HG02870 (cell line): Measurements from ENCODE around the gene TPRG1L.
"Not testable (repeated sequence)": the region's sequence is repeated elsewhere in the genome, so short reads cannot be mapped to it uniquely, and the experiment has no call there.

Source experiments
- ATAC-seq: cut with Tn5 transposase; IDR thresholded peaks from one replicate; pipeline ENCODE4 v1.9.1; 2021; ENCODE audit warnings: mild to moderate bottlenecking, moderate library complexity; ENCODE audit not compliant: unreplicated experiment

Gene TPRG1L

GRCh38 chr1:3607703-3608065 is 17.1 kb upstream of the TPRG1L start:
- ATAC-seq, result no peak

DNA sequence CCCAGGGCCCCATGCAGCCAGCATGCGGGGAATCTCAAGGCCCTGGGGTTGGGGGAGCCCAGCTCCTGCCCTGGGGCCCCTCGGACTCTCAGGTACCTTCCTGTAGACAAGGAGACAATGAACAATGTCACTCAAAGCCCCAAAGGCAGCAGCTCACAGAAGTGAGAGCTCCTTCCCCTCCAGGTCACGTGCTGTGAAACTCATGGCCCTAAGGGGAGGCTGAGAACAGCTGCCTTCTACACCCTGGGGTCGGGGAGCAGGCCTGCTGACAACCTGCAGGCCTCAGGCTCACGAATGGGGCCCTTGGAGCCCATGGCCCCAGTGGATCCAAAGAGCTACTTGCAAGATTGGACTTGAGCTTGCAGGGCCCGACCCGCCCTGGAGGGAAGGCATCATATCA is 16.7 kb upstream of the TPRG1L start:
- ATAC-seq, result no peak

DNA sequence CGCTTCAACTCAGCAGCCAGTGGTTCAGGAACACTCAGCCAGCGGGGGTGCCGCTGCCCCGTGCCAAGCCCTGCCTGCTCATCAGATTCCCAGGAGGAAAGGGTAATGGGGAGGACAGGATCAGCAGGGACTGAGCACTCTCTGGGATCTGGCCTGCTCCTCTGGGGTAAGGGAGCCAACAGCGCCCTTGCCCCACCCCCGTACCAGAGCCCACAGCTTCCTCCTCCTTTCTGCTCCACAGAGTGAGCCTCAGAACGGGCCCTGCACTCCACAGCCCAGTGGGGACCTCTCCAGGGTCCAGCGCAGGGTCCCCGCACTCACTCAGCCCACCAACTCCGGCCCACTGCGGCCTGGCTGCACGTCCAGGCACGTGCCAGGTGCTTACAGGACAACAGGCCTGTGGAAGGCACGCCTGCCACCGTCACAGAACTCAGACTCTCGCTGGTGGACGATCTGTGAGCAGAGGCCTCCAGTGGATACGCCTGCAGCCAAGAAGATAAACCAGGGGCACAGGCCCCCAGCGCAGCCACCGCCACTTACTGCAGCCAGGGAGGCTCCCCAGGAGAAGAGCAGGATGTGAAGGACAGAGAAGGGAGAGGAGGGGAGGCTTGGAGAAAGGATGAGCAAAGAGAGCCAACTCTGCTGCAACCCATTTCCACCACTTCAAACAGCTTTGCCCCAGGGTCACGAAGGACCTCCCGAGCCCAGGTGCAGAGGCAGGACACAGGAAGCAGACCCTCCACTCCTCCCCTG is 15.6 kb upstream of the TPRG1L start:
- no peak for ATAC-seq

DNA sequence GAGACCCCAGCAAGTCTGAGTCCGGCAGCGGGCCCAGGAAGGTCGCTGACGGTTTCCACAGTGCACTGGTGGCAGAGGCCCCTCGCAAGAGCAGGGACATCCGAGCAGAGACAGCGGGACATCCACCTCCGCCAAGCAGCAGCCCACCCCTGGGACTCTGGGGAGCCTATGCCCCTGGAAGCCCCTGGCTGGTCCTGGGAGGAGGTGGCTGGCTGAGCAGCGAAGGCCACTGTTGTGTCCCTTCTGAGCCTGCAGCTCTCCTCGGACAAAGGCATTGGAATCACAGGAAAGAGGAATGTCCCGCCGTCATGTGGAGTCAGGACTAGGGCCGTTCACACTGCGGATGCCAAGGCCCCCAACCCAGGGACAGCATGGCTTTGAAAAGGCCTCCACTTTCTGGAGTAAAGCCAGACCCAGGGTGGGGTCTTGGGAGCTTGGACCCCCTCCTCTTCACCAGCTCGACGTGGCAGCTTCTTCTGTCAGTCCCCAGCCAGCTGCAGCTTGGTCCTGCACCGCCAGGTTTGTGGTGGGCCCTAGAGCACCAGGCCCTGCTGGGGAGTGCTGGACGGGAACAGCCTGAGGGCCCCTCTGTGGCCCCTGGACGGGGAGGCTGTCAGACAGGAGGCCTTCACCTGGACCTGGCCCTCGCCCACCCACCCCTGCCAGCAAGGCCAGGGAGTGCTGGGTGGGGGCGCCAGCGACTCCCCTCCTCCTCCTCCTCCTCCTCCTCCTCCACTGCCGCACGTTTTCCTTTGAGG is 14.9 kb upstream of the TPRG1L start:
- no peak for ATAC-seq

- ATAC-seq, result no peak
Observed at GRCh38 chr1:3610527-3611169, 14.2 kb upstream of the TPRG1L start.

- no peak for ATAC-seq
Observed at GRCh38 chr1:3611170-3612019, 13.4 kb upstream of the TPRG1L start, which contains the start of gene MEGF6. TSS of gene MEGF6 (minus strand) at chr1:3611508. CDS start at chr1:3611268, 240 bp downstream.

DNA sequence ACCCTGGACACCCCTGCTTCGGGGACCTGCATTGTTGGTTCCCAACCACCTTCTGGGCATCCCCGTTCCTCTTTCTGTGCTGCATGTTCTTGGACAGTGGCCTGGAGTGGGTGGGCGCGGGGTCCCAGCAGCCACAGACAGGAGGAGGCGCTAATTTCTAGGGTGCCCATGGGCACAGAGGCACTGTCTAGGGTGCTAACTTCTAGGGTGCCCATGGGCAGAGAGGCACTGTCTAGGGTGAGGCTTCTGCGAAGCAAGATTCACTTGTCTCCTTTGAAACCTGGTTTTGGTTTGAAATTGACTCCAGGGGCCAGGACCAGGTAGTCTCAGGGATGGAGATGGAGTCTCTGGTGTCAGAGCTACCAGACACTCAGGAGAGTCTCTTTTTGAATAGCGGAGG is 12.7 kb upstream of the TPRG1L start:
- no peak for ATAC-seq

DNA sequence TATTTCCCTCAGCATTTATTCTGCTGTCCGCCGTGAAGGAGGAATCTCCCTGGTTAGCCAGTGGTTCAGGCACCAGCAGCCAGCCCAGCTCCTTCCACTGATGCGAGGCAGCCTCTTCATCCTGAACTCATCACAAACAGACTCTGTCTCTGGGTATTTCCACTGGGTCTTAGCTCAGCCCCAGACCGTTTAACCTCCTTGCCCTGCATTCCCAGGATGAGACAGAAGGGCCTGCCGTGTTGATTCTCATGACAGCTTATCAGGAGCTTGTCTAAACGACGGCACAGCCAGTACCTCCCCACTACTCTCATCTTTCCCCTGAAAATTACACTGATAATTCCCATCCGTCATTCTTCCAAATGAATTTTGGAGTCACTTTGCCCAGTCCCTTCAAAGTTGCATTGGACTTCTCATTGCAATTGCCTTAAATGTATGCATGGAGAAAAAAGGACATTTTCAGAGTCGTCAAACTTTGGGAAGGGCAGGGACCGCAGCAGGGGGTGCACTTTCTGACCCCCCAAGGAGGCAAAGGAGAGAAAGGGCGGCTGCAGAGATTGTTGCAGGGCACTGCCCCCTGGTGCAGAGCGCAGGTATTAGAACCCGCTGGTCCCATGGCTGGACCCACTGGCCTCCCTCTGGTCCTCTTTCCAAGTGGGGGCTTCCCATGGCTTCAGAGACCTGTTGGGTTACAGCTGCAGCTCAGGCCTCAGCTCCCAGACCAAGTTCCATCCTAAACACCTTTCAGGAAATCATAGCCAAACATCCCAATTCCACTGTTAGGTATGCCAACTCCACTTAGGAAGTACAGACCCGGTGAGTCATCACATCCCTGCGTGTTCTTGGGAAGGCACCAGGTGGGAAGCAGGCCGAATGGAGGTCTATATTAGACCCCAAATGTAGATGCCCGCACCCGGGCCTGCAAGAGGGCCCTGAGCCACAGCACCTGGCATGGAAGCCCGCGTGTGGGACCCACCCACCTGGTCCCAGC is 9.8 kb upstream of the TPRG1L start:
- ATAC-seq, result no peak

DNA sequence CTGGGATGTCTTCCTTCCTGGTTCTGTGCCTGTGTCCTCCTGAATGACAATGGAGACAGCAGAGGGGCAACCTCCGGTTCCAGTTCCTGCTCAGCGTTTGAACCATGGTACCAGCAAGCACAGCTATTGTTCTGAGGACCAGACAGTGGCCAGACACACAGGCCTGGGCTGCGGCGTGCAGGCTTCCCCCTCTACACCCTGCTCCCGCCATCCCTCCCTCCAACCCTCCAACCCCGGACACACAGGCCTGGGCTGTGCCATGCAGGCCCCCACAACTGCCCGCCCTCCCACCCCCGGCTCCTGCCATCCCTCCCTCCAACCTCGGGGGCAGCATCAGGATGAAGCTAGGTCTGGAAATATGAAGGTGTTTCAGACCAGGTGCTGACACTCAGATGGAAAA is 8.0 kb upstream of the TPRG1L start:
- ATAC-seq, result no peak

DNA sequence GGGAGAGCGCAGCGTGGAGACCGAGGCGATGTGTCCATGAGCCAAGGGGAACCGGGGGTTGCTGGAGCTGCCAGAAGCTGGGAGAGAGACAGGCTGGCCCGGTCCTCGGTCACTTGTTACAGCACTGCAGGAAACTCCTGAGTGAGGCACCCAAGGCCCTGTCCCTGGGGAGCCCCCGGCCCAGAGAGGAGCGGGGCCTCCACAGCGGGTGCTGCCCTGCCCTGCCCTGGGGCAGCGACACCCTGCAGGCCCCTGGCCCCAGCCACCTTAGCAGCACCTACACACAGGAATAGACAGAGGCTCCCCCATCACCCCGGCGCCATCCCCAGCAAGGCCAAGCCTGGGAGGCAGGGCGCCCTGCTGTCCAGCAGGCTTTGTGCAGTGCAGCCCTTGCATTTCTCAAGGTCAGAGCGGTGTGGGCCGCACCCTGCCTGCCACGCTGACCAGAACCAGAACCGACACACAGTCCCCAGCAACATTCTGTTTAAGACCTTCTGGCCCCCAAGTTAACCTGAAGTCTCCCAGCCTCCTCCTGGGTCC is 6.9 kb upstream of the TPRG1L start:
- no peak for ATAC-seq

- ATAC-seq, result no peak
Observed at GRCh38 chr1:3618531-3618880, 6.3 kb upstream of the TPRG1L start.

DNA sequence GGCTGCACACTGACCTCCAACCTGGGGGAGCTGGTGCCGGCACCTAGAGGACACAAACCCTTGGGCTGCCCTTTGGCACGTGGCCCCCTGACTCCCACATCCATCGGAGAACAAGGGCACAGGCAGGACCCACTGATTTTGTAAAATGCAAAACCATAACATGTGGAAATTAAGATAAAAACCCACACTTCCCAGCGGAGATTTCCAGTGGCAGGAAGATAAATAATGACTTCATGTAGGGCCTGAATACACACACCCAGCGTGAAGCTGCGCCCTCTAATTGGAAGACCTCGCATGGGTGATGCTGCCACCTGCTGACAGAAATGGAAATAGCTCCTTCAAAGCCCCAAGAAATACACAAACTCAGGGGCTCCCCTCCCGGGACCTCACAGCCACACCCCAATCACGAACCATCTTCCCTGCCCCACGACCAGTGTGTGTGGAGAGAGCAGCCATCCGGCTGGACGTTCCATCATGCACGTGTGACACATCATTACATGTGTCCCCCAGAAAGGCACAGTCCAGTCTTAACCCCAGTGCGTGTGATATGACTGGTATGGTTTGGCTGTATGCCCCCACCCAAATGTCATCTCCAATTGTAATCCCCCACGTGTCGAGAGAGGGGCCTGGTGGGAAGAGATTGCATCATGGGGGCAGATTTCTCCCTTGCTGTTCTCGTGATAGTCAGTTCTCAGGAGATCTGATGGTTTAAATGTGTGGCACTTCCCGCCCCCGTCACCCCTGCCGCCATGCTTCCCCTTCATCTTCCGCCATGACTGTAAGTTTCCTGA is 5.7 kb upstream of the TPRG1L start:
- no peak for ATAC-seq

GRCh38 chr1:3620708-3621107 is 4.1 kb upstream of the TPRG1L start:
- no peak for ATAC-seq

DNA sequence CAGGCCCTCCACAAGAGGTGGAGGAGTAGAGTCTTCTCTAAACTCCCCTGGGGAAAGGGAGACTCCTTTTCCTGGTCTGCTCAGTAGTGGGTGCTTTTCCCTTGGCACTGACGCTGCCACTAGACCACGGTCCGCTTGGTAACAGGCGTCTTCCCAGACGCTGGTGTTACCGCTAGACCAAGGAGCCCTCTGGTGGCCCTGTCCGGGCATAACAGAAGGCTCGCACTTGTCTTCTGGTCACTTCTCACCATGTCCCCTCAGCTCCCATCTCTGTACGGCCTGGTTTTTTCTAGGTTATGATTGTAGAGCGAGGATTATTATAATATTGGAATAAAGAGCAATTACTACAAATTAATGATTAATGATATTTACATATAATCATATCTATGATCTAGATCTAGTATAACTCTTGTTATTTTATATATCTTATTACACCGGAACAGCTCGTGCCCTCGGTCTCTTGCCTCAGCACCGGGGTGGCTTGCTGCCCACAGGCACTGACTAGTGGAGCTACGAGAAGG is 3.6 kb upstream of the TPRG1L start:
- not testable (repeated sequence) for ATAC-seq

GRCh38 chr1:3622102-3622501 is 2.7 kb upstream of the TPRG1L start:
- not testable (repeated sequence) for ATAC-seq

GRCh38 chr1:3623441-3624199 is 1.2 kb upstream of the TPRG1L start:
- no peak for ATAC-seq

DNA sequence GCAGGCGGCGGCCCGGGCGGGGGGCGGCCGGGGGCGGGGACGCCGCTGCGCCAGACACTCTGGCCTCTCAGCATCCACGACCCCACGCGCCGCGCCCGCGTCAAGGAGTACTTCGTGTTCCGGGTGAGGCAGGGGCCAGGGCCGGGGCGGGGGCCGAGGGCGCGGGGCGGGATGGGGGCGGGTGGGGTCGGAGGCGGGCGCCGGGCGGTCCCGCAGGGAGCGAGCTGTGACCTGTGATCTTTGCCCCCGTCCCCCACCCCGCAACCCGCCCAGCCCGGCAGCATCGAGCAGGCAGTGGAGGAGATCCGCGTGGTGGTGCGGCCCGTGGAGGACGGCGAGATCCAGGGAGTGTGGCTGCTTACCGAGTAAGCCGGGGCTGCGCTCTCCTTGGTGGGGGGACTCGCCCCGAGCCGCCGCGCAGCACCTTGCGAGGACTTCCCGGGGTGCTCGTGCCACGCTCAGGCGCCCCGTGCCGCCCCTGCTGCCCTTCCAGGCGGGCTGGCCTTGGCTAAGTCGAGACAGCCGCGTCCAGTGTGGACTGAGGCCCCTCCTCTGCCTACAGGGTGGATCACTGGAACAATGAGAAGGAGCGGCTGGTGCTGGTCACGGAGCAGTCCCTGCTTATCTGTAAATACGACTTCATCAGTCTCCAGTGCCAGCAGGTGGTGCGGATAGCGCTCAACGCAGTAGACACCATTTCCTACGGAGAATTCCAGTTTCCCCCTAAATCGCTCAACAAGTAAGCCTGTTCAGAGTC is 514 bp downstream of the TPRG1L start:
- ATAC-seq, result peak; percentile 5
